Skeletal muscle satellite cell (primary cell): ENCODE results near the gene CYP2D6.

Experiments
- H3K27me3 ChIP-seq: 2 replicates; pipeline ENCODE4 v1.7.0; 2013; ENCODE audit warnings: low read length; ENCODE audit not compliant: control insufficient read depth, insufficient read depth
- H3K36me3 ChIP-seq: 2 replicates; pipeline ENCODE4 v1.7.0; 2013; ENCODE audit warnings: mild to moderate bottlenecking, control low read depth, low read length; ENCODE audit not compliant: insufficient read depth
- H3K4me1 ChIP-seq: 2 replicates; pipeline ENCODE4 v1.7.0; 2013; ENCODE audit warnings: low read length; ENCODE audit not compliant: control insufficient read depth, insufficient read depth
- H3K4me2 ChIP-seq: 2 replicates; pipeline ENCODE4 v1.7.0; 2013; ENCODE audit warnings: mild to moderate bottlenecking, low read length
- H3K4me3 ChIP-seq: 2 replicates; pipeline ENCODE4 v1.7.0; 2013; ENCODE audit warnings: low read length
- H3K9ac ChIP-seq: 2 replicates; pipeline ENCODE4 v1.7.0; 2013; ENCODE audit warnings: mild to moderate bottlenecking, low read depth, low read length, moderate library complexity
- H3K9me3 ChIP-seq: replicated peaks from 2 replicates; pipeline ENCODE4 v1.7.0; 2013; ENCODE audit warnings: mild to moderate bottlenecking, control low read depth, low read length

Gene CYP2D6

GRCh38 chr22:42170946-42171345 lies 40.3 kb upstream of the CYP2D6 start:
- Histone ChIP-seq H3K27me3 (no peaks in the 10 kb centered on the region), H3K36me3 (peaks cover 21% of the 10 kb centered on the region), H3K4me2 (no peak overlapping the region), H3K4me1 (peaks cover 9% of the 10 kb centered on the region), H3K9me3 (no peaks in the 10 kb centered on the region), H3K4me3 (no peak overlapping the region), H3K9ac (no peak overlapping the region)

GRCh38 chr22:42169055-42169469 lies 38.5 kb upstream of the CYP2D6 start:
- Histone ChIP-seq H3K9me3 (no peaks in the 10 kb centered on the region), H3K9ac (no peak overlapping the region), H3K4me3 (no peak overlapping the region), H3K4me2 (no peak overlapping the region), H3K36me3 (peaks cover 24% of the 10 kb centered on the region), H3K27me3 (no peaks in the 10 kb centered on the region), H3K4me1 (peaks cover 9% of the 10 kb centered on the region)

GRCh38 chr22:42168476-42168875 lies 37.9 kb upstream of the CYP2D6 start:
- H3K4me2 ChIP-seq = no peak overlapping the region
- H3K4me3 ChIP-seq = no peak overlapping the region
- H3K4me1 ChIP-seq = peaks cover 9% of the 10 kb centered on the region
- no peaks in the 10 kb centered on the region for H3K9me3 ChIP-seq
- no peaks in the 10 kb centered on the region for H3K27me3 ChIP-seq
- peaks cover 24% of the 10 kb centered on the region for H3K36me3 ChIP-seq
- H3K9ac ChIP-seq = no peak overlapping the region

GRCh38 chr22:42167066-42167465 lies 36.5 kb upstream of the CYP2D6 start:
- no peak overlapping the region for H3K4me2 ChIP-seq
- H3K4me1 ChIP-seq = no peaks in the 10 kb centered on the region
- no peaks in the 10 kb centered on the region for H3K9me3 ChIP-seq
- no peaks in the 10 kb centered on the region for H3K27me3 ChIP-seq
- no peak overlapping the region for H3K9ac ChIP-seq
- peaks cover 29% of the 10 kb centered on the region for H3K36me3 ChIP-seq
- no peak overlapping the region for H3K4me3 ChIP-seq

GRCh38 chr22:42164901-42165300 lies 34.3 kb upstream of the CYP2D6 start:
- H3K27me3 ChIP-seq = no peaks in the 10 kb centered on the region
- peaks cover 26% of the 10 kb centered on the region for H3K36me3 ChIP-seq
- H3K4me3 ChIP-seq = no peak overlapping the region
- H3K4me1 ChIP-seq = no peaks in the 10 kb centered on the region
- no peak overlapping the region for H3K9ac ChIP-seq
- H3K4me2 ChIP-seq = no peak overlapping the region
- no peaks in the 10 kb centered on the region for H3K9me3 ChIP-seq

- Histone ChIP-seq H3K4me3 (no peak overlapping the region), H3K9me3 (no peaks in the 10 kb centered on the region), H3K4me1 (no peaks in the 10 kb centered on the region), H3K9ac (no peak overlapping the region), H3K27me3 (no peaks in the 10 kb centered on the region), H3K36me3 (peaks cover 18% of the 10 kb centered on the region), H3K4me2 (no peak overlapping the region)
These were observed 32.9 kb upstream of the CYP2D6 start for GRCh38 chr22:42163515-42163914.

- Histone ChIP-seq H3K4me1 (no peaks in the 10 kb centered on the region), H3K4me3 (no peak overlapping the region), H3K36me3 (peaks cover 18% of the 10 kb centered on the region), H3K4me2 (no peak overlapping the region), H3K9ac (no peak overlapping the region), H3K27me3 (no peaks in the 10 kb centered on the region), H3K9me3 (no peaks in the 10 kb centered on the region)
These were observed 32.3 kb upstream of the CYP2D6 start for GRCh38 chr22:42162728-42163489.

- Histone ChIP-seq H3K4me1 (no peaks in the 10 kb centered on the region), H3K27me3 (no peaks in the 10 kb centered on the region), H3K36me3 (peaks cover 18% of the 10 kb centered on the region), H3K9ac (no peak overlapping the region), H3K4me3 (no peak overlapping the region), H3K4me2 (no peak overlapping the region), H3K9me3 (no peaks in the 10 kb centered on the region)
These were observed 30.5 kb upstream of the CYP2D6 start for GRCh38 chr22:42160830-42161696.

- H3K4me1 ChIP-seq = no peaks in the 10 kb centered on the region
- H3K36me3 ChIP-seq = peaks cover 13% of the 10 kb centered on the region
- H3K9me3 ChIP-seq = no peaks in the 10 kb centered on the region
- no peak overlapping the region for H3K4me2 ChIP-seq
- no peak overlapping the region for H3K9ac ChIP-seq
- no peak overlapping the region for H3K4me3 ChIP-seq
- no peaks in the 10 kb centered on the region for H3K27me3 ChIP-seq
These were observed 29.6 kb upstream of the CYP2D6 start for GRCh38 chr22:42160251-42160650.

GRCh38 chr22:42158456-42159132 lies 28.0 kb upstream of the CYP2D6 start:
- H3K9ac ChIP-seq = no peak overlapping the region
- peaks cover 13% of the 10 kb centered on the region for H3K36me3 ChIP-seq
- H3K9me3 ChIP-seq = no peaks in the 10 kb centered on the region
- no peaks in the 10 kb centered on the region for H3K4me1 ChIP-seq
- no peak overlapping the region for H3K4me3 ChIP-seq
- H3K27me3 ChIP-seq = no peaks in the 10 kb centered on the region
- H3K4me2 ChIP-seq = no peak overlapping the region

GRCh38 chr22:42156598-42156997 lies 26.0 kb upstream of the CYP2D6 start:
- Histone ChIP-seq H3K4me3 (no peak overlapping the region), H3K4me2 (no peak overlapping the region), H3K4me1 (no peaks in the 10 kb centered on the region), H3K9ac (no peak overlapping the region), H3K9me3 (no peaks in the 10 kb centered on the region), H3K36me3 (peaks cover 8% of the 10 kb centered on the region), H3K27me3 (no peaks in the 10 kb centered on the region)
